ENCODE results near the gene ZNF689.

GRCh38 chr16:30581457-30581856 lies 28.7 kb downstream of the ZNF689 start:
- TF ChIP-seq CTCF (IDR thresholded peaks at IDR 0.05), result no peak
- no peak for TF ChIP-seq POLR2A (IDR thresholded peaks at IDR 0.05)
